Fibroblast of pulmonary artery (primary cell): ENCODE results near the gene AKR1C4.
"Not testable (repeated sequence)": the region's sequence is repeated elsewhere in the genome, so short reads cannot be mapped to it uniquely, and the experiment has no call there.

ENCODE experiments used
- DNase-seq: peaks from one replicate; pipeline ENCODE4 v3.0.0-alpha.2; 2010; ENCODE audit warnings: low read depth
- H3K4me3 ChIP-seq: replicated peaks from 2 replicates; pipeline ENCODE4 v1.5.1; 2011; ENCODE audit warnings: low read depth, mild to moderate bottlenecking, control low read depth, low read length, moderate library complexity
- CTCF ChIP-seq: IDR thresholded peaks from 2 replicates; pipeline ENCODE4 v1.5.1; 2011; ENCODE audit warnings: mild to moderate bottlenecking, control low read depth, low read length, inconsistent platforms; ENCODE audit errors: missing control alignments

The AKR1C4 gene

GRCh38 chr10:5199398-5199797 lies 2.8 kb downstream of the AKR1C4 start:
- no peak overlapping the region for H3K4me3 ChIP-seq
- DNase-seq, result no peak
- TF ChIP-seq CTCF, result no peak

GRCh38 chr10:5206799-5207198 lies 10.2 kb downstream of the AKR1C4 start:
- no peak for TF ChIP-seq CTCF
- DNase-seq, result no peak

DNA sequence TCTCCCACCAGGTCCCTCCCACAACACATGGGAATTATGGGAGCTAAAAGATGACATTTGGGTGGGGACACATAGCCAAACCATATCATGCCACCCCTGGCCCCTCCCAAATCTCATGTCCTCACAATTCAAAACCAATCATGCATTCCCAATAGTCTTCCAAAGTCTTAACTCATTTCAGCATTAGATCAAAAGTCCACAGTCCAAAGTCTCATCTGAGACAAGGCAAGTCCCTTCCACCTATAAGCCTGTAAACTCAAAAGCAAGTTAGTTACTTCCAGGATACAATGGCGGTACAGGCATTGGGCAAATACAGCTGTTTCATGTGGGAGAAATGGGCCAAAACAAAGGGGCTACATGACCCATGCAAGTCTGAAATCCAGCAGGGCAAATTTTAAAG lies 13.1 kb downstream of the AKR1C4 start:
- not testable (repeated sequence) for DNase-seq, H3K4me3 ChIP-seq

More at GRCh38 chr10:5206799-5207198, 10.2 kb downstream of the AKR1C4 start:
- H3K4me3 ChIP-seq, result no peak overlapping the region

- not testable (repeated sequence) for DNase-seq, H3K4me3 ChIP-seq
These were observed 13.6 kb downstream of the AKR1C4 start for GRCh38 chr10:5210261-5210660.

- no peak overlapping the region for H3K4me3 ChIP-seq
- no peak for DNase-seq
- no peak for TF ChIP-seq CTCF
These were observed 15.3 kb downstream of the AKR1C4 start for GRCh38 chr10:5211696-5212536.

DNA sequence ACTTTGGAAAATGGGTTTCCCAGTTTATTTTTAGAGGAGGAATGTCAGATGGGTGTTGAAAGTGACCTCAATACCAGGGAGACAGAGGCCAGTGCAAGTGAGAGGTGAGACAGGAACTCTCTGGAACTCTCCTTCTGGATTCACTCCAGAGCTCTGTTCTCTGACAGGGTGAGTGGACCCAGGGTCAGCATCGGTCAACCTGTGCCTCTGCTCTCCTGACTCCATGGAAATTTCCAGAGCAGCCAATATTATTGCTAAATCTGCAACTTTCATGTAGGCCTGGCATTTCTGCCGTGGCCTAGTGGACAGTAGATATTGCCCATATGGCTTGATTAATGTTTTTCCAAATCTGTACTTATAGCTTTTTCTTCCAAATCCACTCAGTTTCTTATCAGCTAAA lies 20.2 kb downstream of the AKR1C4 start:
- no peak for DNase-seq
- TF ChIP-seq CTCF, result no peak
- H3K4me3 ChIP-seq, result no peak overlapping the region

GRCh38 chr10:5219262-5219661 lies 22.6 kb downstream of the AKR1C4 start:
- no peak for TF ChIP-seq CTCF
- no peak overlapping the region for H3K4me3 ChIP-seq
- DNase-seq, result no peak

- DNase-seq, H3K4me3 ChIP-seq: not testable (repeated sequence)
These were observed 26.3 kb downstream of the AKR1C4 start for GRCh38 chr10:5222942-5223341.
